DLD1 (cell line): ENCODE measurements around the gene BMP8A.
"Not testable (repeated sequence)": the region's sequence is repeated elsewhere in the genome, so short reads cannot be mapped to it uniquely, and the experiment has no call there.

Experiments
- in situ Hi-C: cut with HindIII; loops from 2 replicates; pipeline ENCODE4 v1.10.0; 2017; ENCODE audit warnings: low sequenced_read_pairs

The BMP8A gene

GRCh38 chr1:39481289-39481688 lies 10.1 kb upstream of the BMP8A start:
- in situ Hi-C loops = no loop called here

DNA sequence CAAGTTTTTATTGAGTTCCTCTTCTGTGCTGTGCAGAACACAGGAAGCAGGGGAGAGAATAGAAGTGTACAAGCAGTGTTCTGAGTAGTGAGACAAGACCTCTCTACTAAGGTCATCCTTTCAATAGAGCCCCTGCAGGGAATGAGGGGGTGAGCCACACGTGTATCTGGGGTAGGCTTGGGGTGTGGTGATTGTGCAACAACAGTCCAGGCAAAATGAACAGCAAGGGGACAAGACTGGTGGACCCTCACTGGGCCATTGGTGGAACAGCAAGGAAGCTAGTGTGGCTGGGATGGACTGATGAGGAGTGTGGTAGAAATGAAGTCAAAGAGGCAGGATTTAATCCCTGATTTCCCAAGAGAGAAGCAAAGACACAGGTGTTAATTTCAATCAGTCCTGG lies 8.2 kb upstream of the BMP8A start:
- in situ Hi-C loops = no loop called here

DNA sequence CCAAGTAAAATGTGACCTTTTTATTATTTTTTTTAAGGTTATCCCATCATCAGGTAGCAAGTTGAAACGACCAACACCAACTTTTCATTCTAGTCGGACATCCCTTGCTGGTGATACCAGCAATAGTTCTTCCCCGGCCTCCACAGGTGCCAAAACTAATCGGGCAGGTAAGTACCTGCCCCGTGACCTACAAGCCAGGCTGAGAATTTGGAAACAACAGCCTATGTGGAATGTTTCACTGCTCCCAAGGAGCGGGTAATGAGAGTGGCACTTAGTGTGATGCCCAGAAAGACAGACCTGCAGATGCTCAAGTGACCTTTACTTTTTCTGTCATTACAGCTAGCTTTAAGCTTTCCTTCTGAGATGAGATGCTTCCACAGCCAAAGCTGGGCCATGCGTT lies 6.9 kb upstream of the BMP8A start:
- in situ Hi-C loops = no loop called here

DNA sequence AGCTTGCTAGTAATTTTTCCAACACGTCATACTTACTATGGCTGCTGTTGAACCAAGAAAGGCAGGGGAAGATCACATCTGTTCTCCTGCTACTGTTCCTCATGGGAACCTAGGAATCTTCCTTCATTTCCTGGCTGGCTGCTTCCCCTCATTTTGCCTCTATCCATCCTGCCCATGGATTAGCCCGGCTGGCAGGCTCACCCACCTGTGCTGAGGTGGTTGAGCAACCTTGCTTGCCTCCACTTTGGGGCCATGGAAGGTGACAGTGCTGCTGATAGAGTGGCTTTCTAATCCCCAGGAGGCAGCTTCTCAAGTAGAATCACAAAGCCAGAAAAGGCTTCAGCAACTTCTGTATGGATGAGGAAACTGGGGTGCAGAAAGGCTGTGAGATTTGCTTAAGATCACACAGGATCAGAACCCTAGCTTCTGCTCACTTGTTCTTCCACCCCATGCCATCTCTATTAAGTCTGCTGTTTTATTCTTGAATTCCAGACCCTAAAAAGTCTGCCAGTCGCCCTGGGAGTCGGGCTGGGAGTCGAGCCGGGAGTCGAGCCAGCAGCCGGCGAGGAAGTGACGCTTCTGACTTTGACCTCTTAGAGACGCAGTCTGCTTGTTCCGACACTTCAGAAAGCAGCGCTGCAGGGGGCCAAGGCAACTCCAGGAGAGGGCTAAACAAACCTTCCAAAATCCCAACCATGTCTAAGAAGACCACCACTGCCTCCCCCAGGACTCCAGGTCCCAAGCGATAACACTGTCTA lies 6.2 kb upstream of the BMP8A start:
- in situ Hi-C loops = no loop called here

- in situ Hi-C loops = no loop called here
These were observed 3.4 kb upstream of the BMP8A start for GRCh38 chr1:39488012-39488545.

GRCh38 chr1:39488793-39489566 lies 2.5 kb upstream of the BMP8A start:
- in situ Hi-C loops = no loop called here

DNA sequence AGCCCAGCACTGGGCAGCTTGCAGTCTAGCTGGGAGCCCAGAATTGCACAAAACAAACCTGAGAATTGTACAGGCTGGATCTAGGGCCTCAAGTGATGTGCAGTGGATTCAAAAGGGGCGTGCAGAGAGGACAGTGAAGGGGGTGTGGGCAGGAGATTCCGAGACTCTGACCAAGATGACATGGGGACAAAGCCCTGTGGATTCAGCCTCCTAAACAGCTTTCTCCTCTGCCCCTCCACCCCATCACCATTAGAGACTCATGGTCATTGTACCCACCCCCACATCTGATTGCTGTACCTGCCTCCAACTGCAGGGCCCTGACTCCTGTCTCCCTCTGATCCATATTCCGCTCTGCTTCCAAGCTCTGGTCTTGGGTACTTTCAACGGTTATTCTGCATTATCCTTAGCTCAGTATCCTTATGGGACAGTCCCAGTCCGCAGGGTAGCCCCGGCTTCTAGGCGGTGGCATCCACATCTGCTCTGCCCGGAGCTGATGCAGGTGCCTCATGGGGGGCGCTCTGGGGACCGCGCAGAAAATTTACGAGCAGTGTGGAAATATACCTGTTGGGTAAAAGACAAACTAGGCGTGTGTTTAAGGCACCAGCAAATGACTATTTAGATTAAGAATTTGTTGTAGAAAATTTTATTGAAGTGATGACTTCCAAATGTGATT lies 1.7 kb upstream of the BMP8A start:
- in situ Hi-C loops = no loop called here

- in situ Hi-C loops = no loop called here
These were observed 765 bp upstream of the BMP8A start for GRCh38 chr1:39490596-39491145.

DNA sequence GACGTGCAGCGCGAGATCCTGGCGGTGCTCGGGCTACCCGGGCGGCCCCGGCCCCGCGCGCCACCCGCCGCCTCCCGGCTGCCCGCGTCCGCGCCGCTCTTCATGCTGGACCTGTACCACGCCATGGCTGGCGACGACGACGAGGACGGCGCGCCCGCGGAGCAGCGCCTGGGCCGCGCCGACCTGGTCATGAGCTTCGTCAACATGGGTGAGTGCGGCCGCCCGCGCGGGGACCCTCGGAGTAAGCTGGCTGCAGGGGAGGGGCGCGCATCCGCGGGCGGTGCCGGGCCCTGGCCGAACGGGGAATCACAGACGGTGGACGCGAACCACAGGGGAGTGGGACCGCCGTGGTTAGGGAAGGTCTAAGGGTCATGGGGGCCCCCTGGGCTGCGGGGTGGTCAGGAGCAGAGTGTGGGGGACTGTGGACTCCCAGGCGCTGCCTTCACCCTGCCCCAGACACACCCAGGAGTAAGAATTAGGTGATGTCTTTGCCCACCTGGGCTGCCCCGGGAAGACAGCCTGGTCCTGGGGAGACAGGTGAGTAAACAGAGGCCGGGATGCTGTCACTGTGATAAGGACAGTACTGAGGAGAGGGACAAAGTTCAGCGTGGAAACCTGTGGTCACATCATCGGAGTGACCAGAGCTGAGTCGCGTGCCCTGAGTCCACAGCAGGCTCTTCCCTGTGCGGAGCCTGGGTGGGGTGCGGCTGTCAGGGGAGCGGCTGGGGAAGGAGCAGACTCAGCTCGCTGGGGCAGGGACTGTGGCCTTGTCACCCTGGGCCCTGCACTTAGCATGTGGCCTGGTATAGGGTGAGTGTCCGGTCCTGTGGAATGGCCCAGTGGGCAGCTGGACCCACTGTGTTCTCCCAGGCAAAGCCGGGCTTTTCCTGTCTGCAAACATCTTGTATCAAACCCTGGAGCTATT lies 944 bp downstream of the BMP8A start:
- in situ Hi-C loops = not testable (repeated sequence)

DNA sequence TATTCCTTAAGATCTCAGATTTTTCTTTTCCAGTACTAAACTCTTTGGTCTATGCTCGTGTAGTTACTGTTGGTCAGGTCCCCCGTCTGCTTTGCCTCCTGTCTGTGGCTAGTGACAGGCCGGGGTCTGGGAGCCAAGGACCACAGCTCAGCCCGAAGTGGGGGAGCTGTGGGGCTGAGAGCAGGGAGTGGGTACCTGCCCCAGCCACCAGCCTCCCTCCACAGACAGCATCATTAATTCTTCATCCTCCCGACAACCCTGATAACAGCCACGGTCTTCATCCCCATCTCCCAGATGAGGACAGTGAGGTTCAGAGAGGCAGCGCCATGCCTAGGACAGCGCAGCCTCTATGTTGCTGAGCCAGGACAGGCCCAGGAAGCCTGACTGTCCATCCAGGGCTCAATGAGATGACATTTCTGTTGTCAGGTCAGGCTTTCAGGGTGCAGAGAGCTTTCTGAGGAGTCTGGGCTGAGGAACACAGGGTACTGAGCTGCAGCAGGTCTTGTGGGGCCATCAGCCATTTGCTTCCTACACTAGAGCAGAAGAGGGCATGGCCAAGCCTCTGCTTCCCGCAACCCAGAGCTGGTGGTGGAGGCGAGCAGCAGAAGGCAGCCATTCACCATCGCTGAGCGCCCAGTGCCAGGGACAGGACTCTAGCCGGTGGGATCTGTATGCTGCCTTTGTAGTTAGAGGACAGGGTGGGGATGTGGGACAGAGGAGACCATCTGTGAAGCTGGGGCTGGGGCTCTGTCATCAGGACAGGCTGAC lies 1.8 kb downstream of the BMP8A start:
- in situ Hi-C loops = not testable (repeated sequence)

DNA sequence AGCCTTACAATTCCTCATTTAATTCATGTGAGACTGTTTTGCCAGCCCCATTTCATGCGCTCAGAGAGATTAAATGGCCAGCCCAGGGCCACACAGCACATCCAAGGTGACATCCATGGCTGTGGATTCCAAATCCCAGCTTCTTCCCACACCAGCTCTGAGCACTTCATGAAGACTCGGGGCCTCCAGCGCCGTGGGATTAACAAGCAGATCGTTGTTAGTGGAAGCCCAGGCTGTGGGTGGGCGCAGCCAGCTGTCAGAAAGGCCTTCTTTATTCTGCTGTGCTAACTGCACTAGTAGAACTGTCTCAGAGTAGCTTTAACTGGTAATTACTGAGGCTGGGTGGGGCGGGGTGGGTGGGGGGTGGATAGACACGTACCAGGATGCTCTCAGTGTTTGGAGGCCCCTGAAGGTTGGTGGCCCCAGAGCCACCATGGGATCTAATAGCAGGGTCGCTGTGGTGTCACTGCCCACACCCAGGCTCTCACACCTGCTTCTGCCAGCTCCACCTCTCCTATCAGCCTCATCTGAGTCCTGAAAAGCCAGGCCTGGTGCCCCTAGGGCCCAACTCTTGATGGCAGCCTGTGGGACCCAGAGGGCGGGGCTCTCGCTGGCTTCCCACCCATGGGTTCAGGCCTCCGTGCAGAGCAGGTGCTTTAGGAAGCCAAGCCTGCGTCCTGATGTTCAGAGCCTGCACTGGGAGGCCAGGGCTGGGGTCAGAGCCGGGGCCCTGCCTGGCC lies 3.4 kb downstream of the BMP8A start:
- in situ Hi-C loops = no loop called here

- in situ Hi-C loops = not testable (repeated sequence)
These were observed 5.1 kb downstream of the BMP8A start for GRCh38 chr1:39496520-39496919.

DNA sequence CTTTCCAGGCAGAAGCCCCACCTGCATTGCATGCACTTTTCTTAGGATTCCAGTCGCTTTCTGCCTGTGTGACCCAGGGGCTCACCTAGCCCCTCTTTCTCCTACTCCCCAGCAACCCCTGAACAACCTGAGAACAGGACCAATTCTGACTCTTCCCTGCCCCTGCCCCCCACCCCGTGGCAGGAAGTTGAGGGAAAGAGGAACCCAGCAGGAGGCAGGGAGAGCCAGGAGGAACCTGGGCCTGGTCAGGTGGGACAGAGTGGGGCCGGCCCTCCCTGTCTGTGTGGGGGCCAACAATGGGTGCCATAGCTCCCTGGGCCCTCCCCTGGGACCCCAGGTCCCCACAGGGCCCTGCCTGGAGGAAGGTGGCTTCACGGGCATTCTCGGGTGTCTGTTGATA lies 6.1 kb downstream of the BMP8A start:
- in situ Hi-C loops = no loop called here

GRCh38 chr1:39498096-39498710 lies 6.8 kb downstream of the BMP8A start:
- in situ Hi-C loops = not testable (repeated sequence)

- in situ Hi-C loops = not testable (repeated sequence)
These were observed 7.4 kb downstream of the BMP8A start for GRCh38 chr1:39498821-39499220.

- in situ Hi-C loops = no loop called here
These were observed 8.2 kb downstream of the BMP8A start for GRCh38 chr1:39499668-39500067.

- in situ Hi-C loops = no loop called here
These were observed 9.5 kb downstream of the BMP8A start for GRCh38 chr1:39500862-39501389.

- in situ Hi-C loops = no loop called here
These were observed 10.2 kb downstream of the BMP8A start for GRCh38 chr1:39501666-39502065.
